ENCODE data around the gene SCAMP1.
"Not testable (repeated sequence)": the region's sequence is repeated elsewhere in the genome, so short reads cannot be mapped to it uniquely, and the experiment has no call there.

The SCAMP1 gene

DNA sequence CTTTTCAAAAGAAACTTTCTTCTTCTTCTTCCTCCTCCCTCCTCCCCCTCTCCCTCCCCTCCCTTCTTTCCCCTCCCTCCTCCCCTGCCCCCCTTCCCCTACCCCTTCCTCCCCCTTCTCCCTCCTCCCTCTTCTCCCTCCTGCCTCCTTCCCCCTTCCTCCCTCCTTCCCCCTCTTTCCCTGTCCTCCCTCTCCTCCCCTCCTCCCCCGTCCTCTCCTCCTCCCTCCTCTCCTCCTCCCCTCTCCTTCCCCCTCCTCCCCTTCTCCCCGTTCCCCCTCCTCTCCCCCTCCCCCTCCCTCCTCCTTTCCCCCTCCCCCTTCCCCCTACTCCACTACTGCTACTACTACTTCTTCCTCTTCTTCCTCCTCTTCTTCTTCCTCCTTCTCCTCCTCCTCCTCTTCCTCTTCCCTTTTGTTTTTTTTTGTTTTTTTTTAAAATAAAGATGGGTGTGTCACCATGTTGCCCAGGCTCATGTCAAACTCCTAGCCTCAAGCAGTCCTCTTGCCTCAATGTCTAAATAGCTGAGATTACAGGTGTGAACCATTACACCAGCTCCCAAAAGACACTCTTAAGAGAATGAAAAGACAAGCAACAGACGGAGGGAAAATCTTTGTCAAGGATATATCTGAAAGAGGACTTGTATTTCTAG is 87.5 kb downstream of the SCAMP1 start:
- Histone ChIP-seq H3K4me1 (ENCODE audit: control insufficient read depth, low read depth, low read length) (no peaks in the 10 kb centered on the region), H3K27ac (ENCODE audit: low read length) (no peak overlapping the region), H3K27me3 (ENCODE audit: control insufficient read depth, insufficient read depth, low read length) (no peaks in the 10 kb centered on the region), H3K36me3 (ENCODE audit: control insufficient read depth, low read depth, low read length) (no peaks in the 10 kb centered on the region), H3K4me3 (ENCODE audit: low read length) (no peak overlapping the region), H3K9ac (ENCODE audit: low read length) (no peak overlapping the region), H3K9me3 (ENCODE audit: control insufficient read depth, low read depth, low read length) (no peaks in the 10 kb centered on the region)

DNA sequence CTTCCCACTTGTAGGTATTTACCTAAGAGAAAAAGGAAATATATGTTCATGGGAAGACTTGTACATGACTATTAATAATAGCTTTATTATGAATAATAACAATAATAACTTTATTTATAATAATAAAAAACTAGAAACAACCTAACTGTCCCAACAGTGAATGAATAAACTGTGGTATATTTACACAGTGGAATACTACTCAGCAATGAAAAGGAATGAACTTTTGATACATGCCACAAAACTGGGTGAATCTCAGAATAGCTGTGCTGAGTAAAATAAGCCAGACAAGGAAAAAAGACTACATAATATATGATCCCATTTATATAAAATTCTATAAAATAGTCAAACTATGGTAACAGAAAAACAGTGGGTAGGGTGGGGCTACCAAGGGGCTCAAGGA is 88.7 kb downstream of the SCAMP1 start:
- Histone ChIP-seq H3K9ac (ENCODE audit: low read length) (no peak overlapping the region), H3K27me3 (ENCODE audit: control insufficient read depth, insufficient read depth, low read length) (no peaks in the 10 kb centered on the region), H3K9me3 (ENCODE audit: control insufficient read depth, low read depth, low read length) (no peaks in the 10 kb centered on the region), H3K4me3 (ENCODE audit: low read length) (no peak overlapping the region), H3K4me1 (ENCODE audit: control insufficient read depth, low read depth, low read length) (no peaks in the 10 kb centered on the region), H3K27ac (ENCODE audit: low read length) (no peak overlapping the region), H3K36me3 (ENCODE audit: control insufficient read depth, low read depth, low read length) (no peaks in the 10 kb centered on the region)

DNA sequence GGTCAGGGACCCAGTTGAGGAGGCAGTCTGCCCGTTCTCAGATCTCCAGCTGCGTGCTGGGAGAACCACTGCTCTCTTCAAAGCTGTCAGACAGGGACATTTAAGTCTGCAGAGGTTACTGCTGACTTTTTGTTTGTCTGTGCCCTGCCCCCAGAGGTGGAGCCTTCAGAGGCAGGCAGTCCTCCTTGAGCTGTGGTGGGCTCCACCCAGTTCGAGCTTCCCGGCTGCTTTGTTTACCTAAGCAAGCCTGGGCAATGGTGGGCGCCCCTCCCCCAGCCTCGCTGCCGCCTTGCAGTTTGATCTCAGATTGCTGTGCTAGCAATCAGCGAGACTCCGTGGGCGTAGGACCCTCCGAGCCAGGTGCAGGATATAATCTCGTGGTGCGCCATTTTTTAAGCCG is 97.1 kb downstream of the SCAMP1 start:
- not testable (repeated sequence) for H3K4me3 ChIP-seq (ENCODE audit: low read length); H3K27me3 ChIP-seq (ENCODE audit: control insufficient read depth, insufficient read depth, low read length); H3K9ac ChIP-seq (ENCODE audit: low read length); H3K36me3 ChIP-seq (ENCODE audit: control insufficient read depth, low read depth, low read length); H3K4me1 ChIP-seq (ENCODE audit: control insufficient read depth, low read depth, low read length); H3K27ac ChIP-seq (ENCODE audit: low read length); H3K9me3 ChIP-seq (ENCODE audit: control insufficient read depth, low read depth, low read length)

GRCh38 chr5:78458843-78459242 is 98.4 kb downstream of the SCAMP1 start:
- Histone ChIP-seq H3K36me3 (ENCODE audit: control insufficient read depth, low read depth, low read length) (no peaks in the 10 kb centered on the region), H3K27me3 (ENCODE audit: control insufficient read depth, insufficient read depth, low read length) (no peaks in the 10 kb centered on the region), H3K4me3 (ENCODE audit: low read length) (no peak overlapping the region), H3K9ac (ENCODE audit: low read length) (no peak overlapping the region), H3K27ac (ENCODE audit: low read length) (no peak overlapping the region), H3K4me1 (ENCODE audit: control insufficient read depth, low read depth, low read length) (no peaks in the 10 kb centered on the region), H3K9me3 (ENCODE audit: control insufficient read depth, low read depth, low read length) (no peaks in the 10 kb centered on the region)

DNA sequence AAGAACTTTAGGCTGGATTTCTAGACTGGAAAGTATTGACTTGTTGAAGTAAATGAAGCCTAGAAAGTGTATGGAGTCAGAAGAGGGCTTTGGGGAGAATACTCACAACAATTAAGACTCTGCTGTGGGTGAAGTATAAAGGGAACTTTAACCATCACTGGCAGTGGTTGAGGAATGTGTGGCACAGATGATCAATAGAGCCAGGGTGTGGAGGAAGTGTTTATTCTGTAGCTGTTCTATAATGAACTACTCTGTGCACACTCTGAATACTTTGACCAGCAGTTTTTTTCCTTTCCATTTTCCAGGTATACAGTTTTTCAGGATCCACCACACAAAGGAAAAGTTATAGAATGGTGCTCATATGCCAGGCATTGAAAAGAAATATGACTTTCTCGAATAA is 106.7 kb downstream of the SCAMP1 start:
- Histone ChIP-seq H3K4me3 (ENCODE audit: low read length) (no peak overlapping the region), H3K9ac (ENCODE audit: low read length) (no peak overlapping the region), H3K36me3 (ENCODE audit: control insufficient read depth, low read depth, low read length) (no peaks in the 10 kb centered on the region), H3K9me3 (ENCODE audit: control insufficient read depth, low read depth, low read length) (no peaks in the 10 kb centered on the region), H3K27me3 (ENCODE audit: control insufficient read depth, insufficient read depth, low read length) (no peaks in the 10 kb centered on the region), H3K4me1 (ENCODE audit: control insufficient read depth, low read depth, low read length) (no peaks in the 10 kb centered on the region), H3K27ac (ENCODE audit: low read length) (no peak overlapping the region)

GRCh38 chr5:78467752-78468357 is 107.4 kb downstream of the SCAMP1 start:
- H3K27ac ChIP-seq (ENCODE audit: low read length) = no peak overlapping the region
- H3K9ac ChIP-seq (ENCODE audit: low read length) = no peak overlapping the region
- no peak overlapping the region for H3K4me3 ChIP-seq (ENCODE audit: low read length)
- H3K36me3 ChIP-seq (ENCODE audit: control insufficient read depth, low read depth, low read length) = no peaks in the 10 kb centered on the region
- H3K9me3 ChIP-seq (ENCODE audit: control insufficient read depth, low read depth, low read length) = no peaks in the 10 kb centered on the region
- no peaks in the 10 kb centered on the region for H3K27me3 ChIP-seq (ENCODE audit: control insufficient read depth, insufficient read depth, low read length)
- H3K4me1 ChIP-seq (ENCODE audit: control insufficient read depth, low read depth, low read length) = no peaks in the 10 kb centered on the region

GRCh38 chr5:78471896-78472295 is 111.5 kb downstream of the SCAMP1 start:
- H3K9me3 ChIP-seq (ENCODE audit: control insufficient read depth, low read depth, low read length) = no peaks in the 10 kb centered on the region
- no peak overlapping the region for H3K27ac ChIP-seq (ENCODE audit: low read length)

DNA sequence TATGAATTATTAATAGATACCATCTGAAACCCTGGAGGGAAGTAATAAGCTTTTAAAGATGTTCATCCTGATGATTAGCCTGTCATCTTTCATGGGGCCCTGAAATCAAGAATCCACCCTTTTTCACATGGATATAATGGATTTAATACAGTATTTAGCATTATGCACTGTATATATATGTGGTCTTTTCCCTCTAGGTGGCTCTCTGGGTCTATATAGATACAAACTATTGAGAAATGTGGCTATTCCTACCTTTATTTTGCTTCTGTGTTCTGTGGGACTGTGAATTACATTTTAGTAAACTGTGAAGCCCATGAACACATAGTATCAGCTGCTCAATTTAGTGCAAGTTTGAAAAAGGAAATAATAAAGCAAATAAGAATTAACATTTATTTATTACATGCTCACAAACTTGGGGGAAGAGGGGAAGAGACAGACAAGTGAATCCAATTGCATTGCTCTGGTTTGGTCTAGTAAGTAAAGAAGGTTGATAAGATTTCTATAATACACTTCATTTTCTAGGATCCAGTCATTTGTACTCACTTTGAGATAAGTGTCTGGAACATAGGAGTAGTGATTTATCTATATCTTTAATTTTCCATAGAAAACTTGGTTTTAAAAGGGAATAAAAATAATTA is 112.2 kb downstream of the SCAMP1 start:
- H3K36me3 ChIP-seq (ENCODE audit: control insufficient read depth, low read depth, low read length) = no peaks in the 10 kb centered on the region
- no peak overlapping the region for H3K27ac ChIP-seq (ENCODE audit: low read length)
- H3K4me3 ChIP-seq (ENCODE audit: low read length) = no peak overlapping the region
- no peaks in the 10 kb centered on the region for H3K27me3 ChIP-seq (ENCODE audit: control insufficient read depth, insufficient read depth, low read length)
- H3K9ac ChIP-seq (ENCODE audit: low read length) = no peak overlapping the region
- no peaks in the 10 kb centered on the region for H3K4me1 ChIP-seq (ENCODE audit: control insufficient read depth, low read depth, low read length)
- no peaks in the 10 kb centered on the region for H3K9me3 ChIP-seq (ENCODE audit: control insufficient read depth, low read depth, low read length)

More at GRCh38 chr5:78471896-78472295, 111.5 kb downstream of the SCAMP1 start:
- Histone ChIP-seq H3K4me3 (ENCODE audit: low read length) (no peak overlapping the region), H3K4me1 (ENCODE audit: control insufficient read depth, low read depth, low read length) (no peaks in the 10 kb centered on the region), H3K36me3 (ENCODE audit: control insufficient read depth, low read depth, low read length) (no peaks in the 10 kb centered on the region), H3K9ac (ENCODE audit: low read length) (no peak overlapping the region), H3K27me3 (ENCODE audit: control insufficient read depth, insufficient read depth, low read length) (no peaks in the 10 kb centered on the region)

- H3K36me3 ChIP-seq (ENCODE audit: control insufficient read depth, low read depth, low read length) = no peaks in the 10 kb centered on the region
- no peaks in the 10 kb centered on the region for H3K27me3 ChIP-seq (ENCODE audit: control insufficient read depth, insufficient read depth, low read length)
- no peak overlapping the region for H3K9ac ChIP-seq (ENCODE audit: low read length)
- H3K27ac ChIP-seq (ENCODE audit: low read length) = no peak overlapping the region
- H3K9me3 ChIP-seq (ENCODE audit: control insufficient read depth, low read depth, low read length) = no peaks in the 10 kb centered on the region
- H3K4me1 ChIP-seq (ENCODE audit: control insufficient read depth, low read depth, low read length) = no peaks in the 10 kb centered on the region
- no peak overlapping the region for H3K4me3 ChIP-seq (ENCODE audit: low read length)
Observed at GRCh38 chr5:78473751-78474150, 113.3 kb downstream of the SCAMP1 start.

GRCh38 chr5:78475370-78475769 is 115.0 kb downstream of the SCAMP1 start:
- no peaks in the 10 kb centered on the region for H3K36me3 ChIP-seq (ENCODE audit: control insufficient read depth, low read depth, low read length)
- H3K27ac ChIP-seq (ENCODE audit: low read length) = no peak overlapping the region
- H3K9me3 ChIP-seq (ENCODE audit: control insufficient read depth, low read depth, low read length) = no peaks in the 10 kb centered on the region
- no peak overlapping the region for H3K9ac ChIP-seq (ENCODE audit: low read length)
- no peaks in the 10 kb centered on the region for H3K4me1 ChIP-seq (ENCODE audit: control insufficient read depth, low read depth, low read length)
- H3K4me3 ChIP-seq (ENCODE audit: low read length) = no peak overlapping the region
- H3K27me3 ChIP-seq (ENCODE audit: control insufficient read depth, insufficient read depth, low read length) = no peaks in the 10 kb centered on the region

DNA sequence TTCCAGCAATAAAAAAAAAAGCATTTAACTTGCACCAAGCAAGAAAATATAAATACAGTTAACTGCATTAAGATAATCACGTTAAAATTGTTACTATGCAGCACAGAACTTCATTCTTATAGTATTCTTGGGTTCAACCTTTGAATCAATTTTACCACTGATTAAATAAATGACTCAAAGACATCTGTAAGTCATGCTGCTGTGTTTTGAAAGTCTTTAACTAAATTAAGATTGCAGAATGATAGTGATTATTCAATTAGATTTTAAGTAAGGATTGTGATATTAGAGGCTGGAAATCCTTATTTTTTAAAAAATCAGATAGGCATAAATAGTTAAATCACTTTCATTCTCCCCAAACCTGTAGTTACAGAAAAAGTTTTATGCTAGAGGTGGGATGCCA is 116.4 kb downstream of the SCAMP1 start:
- Histone ChIP-seq H3K9ac (ENCODE audit: low read length) (no peak overlapping the region), H3K36me3 (ENCODE audit: control insufficient read depth, low read depth, low read length) (no peaks in the 10 kb centered on the region), H3K9me3 (ENCODE audit: control insufficient read depth, low read depth, low read length) (no peaks in the 10 kb centered on the region), H3K4me1 (ENCODE audit: control insufficient read depth, low read depth, low read length) (no peaks in the 10 kb centered on the region), H3K27me3 (ENCODE audit: control insufficient read depth, insufficient read depth, low read length) (no peaks in the 10 kb centered on the region), H3K4me3 (ENCODE audit: low read length) (no peak overlapping the region), H3K27ac (ENCODE audit: low read length) (no peak overlapping the region)

GRCh38 chr5:78482948-78483347 is 122.5 kb downstream of the SCAMP1 start:
- Histone ChIP-seq H3K9me3 (ENCODE audit: control insufficient read depth, low read depth, low read length) (no peaks in the 10 kb centered on the region), H3K36me3 (ENCODE audit: control insufficient read depth, low read depth, low read length) (peaks cover 17% of the 10 kb centered on the region), H3K4me1 (ENCODE audit: control insufficient read depth, low read depth, low read length) (no peaks in the 10 kb centered on the region), H3K9ac (ENCODE audit: low read length) (no peak overlapping the region), H3K4me3 (ENCODE audit: low read length) (no peak overlapping the region), H3K27ac (ENCODE audit: low read length) (no peak overlapping the region), H3K27me3 (ENCODE audit: control insufficient read depth, insufficient read depth, low read length) (no peaks in the 10 kb centered on the region)
